Trophoblast cell (in vitro differentiated cells and primary cell): ENCODE data around the gene MAP3K20.
"Not testable (repeated sequence)": the region's sequence is repeated elsewhere in the genome, so short reads cannot be mapped to it uniquely, and the experiment has no call there.

Source experiments
- DNase-seq, 2 donors: peaks; one replicate each; pipeline ENCODE4 v3.0.0-alpha.2; 2016
- H2AFZ ChIP-seq: 2 replicates; pipeline ENCODE4 v1.6.1; 2013; ENCODE audit warnings: low read length, moderate library complexity, mild to moderate bottlenecking; ENCODE audit not compliant: insufficient read depth, poor library complexity
- H2AK5ac ChIP-seq: 2 replicates; pipeline ENCODE4 v1.6.1; 2013; ENCODE audit warnings: mild to moderate bottlenecking, low read length
- H2BK120ac ChIP-seq: 2 replicates; pipeline ENCODE4 v1.6.1; 2013; ENCODE audit warnings: low read length, mild to moderate bottlenecking, moderate library complexity; ENCODE audit not compliant: insufficient read depth, poor library complexity
- H2BK12ac ChIP-seq: 2 replicates; pipeline ENCODE4 v1.6.1; 2013; ENCODE audit warnings: mild to moderate bottlenecking, low read length, moderate library complexity
- H2BK5ac ChIP-seq: 2 replicates; pipeline ENCODE4 v1.6.1; 2013; ENCODE audit warnings: low read length, low read depth, moderate library complexity, mild to moderate bottlenecking; ENCODE audit not compliant: poor library complexity
- H3K14ac ChIP-seq: 2 replicates; pipeline ENCODE4 v1.6.1; 2013; ENCODE audit warnings: mild to moderate bottlenecking, low read length
- H3K18ac ChIP-seq: 2 replicates; pipeline ENCODE4 v1.6.1; 2013; ENCODE audit warnings: mild to moderate bottlenecking, low read length
- H3K23ac ChIP-seq: 2 replicates; pipeline ENCODE4 v1.6.1; 2013; ENCODE audit warnings: low read length
- H3K27ac ChIP-seq: 2 replicates; pipeline ENCODE4 v1.5.1; 2013; ENCODE audit warnings: low read depth, mild to moderate bottlenecking, inconsistent platforms, low read length, moderate library complexity
- H3K27me3 ChIP-seq: 2 replicates; pipeline ENCODE4 v1.6.1; 2013; ENCODE audit warnings: inconsistent platforms, mild to moderate bottlenecking, low read length, moderate library complexity; ENCODE audit not compliant: insufficient read depth
- H3K36me3 ChIP-seq, 2 experiments: 1 replicate in 1 of 2; 2 replicates in 1 of 2; pipeline ENCODE4 v1.6.1; 2013; ENCODE audit warnings: low read length in 2 of 2, mild to moderate bottlenecking in 2 of 2, moderate library complexity in 1 of 2; ENCODE audit not compliant: insufficient read depth in 2 of 2, control insufficient read depth in 1 of 2
- H3K4ac ChIP-seq: 2 replicates; pipeline ENCODE4 v1.6.1; 2013; ENCODE audit warnings: low read depth, mild to moderate bottlenecking, low read length, moderate library complexity
- H3K4me1 ChIP-seq, 2 experiments: 1 replicate in 1 of 2; 2 replicates in 1 of 2; pipeline ENCODE4 v1.6.1; 2013; ENCODE audit warnings: low read length in 2 of 2, mild to moderate bottlenecking in 2 of 2, moderate library complexity in 1 of 2; ENCODE audit not compliant: insufficient read depth in 2 of 2, control insufficient read depth in 1 of 2
- H3K4me2 ChIP-seq: 2 replicates; pipeline ENCODE4 v1.6.1; 2013; ENCODE audit warnings: inconsistent platforms, mild to moderate bottlenecking, low read length, moderate library complexity
- H3K4me3 ChIP-seq: 2 replicates; pipeline ENCODE4 v1.5.1; 2013; ENCODE audit warnings: mild to moderate bottlenecking, low read depth, low read length, inconsistent platforms
- H3K79me1 ChIP-seq: one replicate; pipeline ENCODE4 v1.6.1; 2013; ENCODE audit warnings: low read length
- H3K79me2 ChIP-seq: 2 replicates; pipeline ENCODE4 v1.6.1; 2013; ENCODE audit warnings: low read length, mild to moderate bottlenecking; ENCODE audit not compliant: control insufficient read depth, insufficient read depth, poor library complexity
- H3K9ac ChIP-seq: 2 replicates; pipeline ENCODE4 v1.6.1; 2013; ENCODE audit warnings: mild to moderate bottlenecking, low read length
- H3K9me3 ChIP-seq: 2 replicates; pipeline ENCODE4 v1.6.1; 2013; ENCODE audit warnings: low read depth, mild to moderate bottlenecking, control low read depth, inconsistent platforms, low read length; ENCODE audit not compliant: insufficient read depth
- H4K12ac ChIP-seq: 2 replicates; pipeline ENCODE4 v1.6.1; 2013; ENCODE audit warnings: low read depth, mild to moderate bottlenecking, low read length, moderate library complexity
- H4K8ac ChIP-seq: 2 replicates; pipeline ENCODE4 v1.6.1; 2013; ENCODE audit warnings: low read depth, mild to moderate bottlenecking, low read length, moderate library complexity
- H4K91ac ChIP-seq: one replicate; pipeline ENCODE4 v1.6.1; 2013; ENCODE audit warnings: low read depth, mild to moderate bottlenecking, low read length, moderate library complexity
- WGBS: extraction: QIAGEN DNeasy Blood & Tissue Kit; methylation state at CpG from one replicate; pipeline ENCODE4 v1.1.7; 2013; ENCODE audit warnings: missing lambda C conversion rate; ENCODE audit not compliant: insufficient read length, insufficient coverage; ENCODE audit errors: extremely low coverage; 5-methylcytosine and 5-hydroxymethylcytosine counted together

Gene MAP3K20

DNA sequence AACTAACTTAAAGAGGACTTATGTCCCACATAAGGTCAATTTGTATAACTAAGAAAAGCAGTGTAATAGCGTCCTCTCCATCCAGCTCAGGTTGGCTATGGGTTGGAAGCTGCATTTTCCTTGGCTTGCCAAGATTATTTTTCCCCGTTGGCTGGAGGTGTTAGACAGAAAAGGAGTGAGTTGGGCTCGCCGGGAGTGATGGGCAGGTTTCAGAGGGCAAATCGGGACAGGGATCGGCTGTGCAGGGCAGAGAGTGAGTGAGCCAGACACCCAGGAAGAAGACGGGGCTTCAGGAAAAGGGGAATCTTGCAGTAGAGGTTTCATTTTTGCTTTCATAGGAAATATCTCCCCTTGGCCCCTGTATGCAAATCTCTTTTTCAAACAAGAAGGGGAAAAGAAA, 41.5 kb upstream of the MAP3K20 start:
- Histone ChIP-seq H3K14ac (no peak overlapping the region), H2BK5ac (no peak overlapping the region), H2BK120ac (no peak overlapping the region), H3K4me1 (no peaks in the 10 kb centered on the region), H3K9me3 (no peaks in the 10 kb centered on the region), H3K9ac (no peak overlapping the region), H4K91ac (no peak overlapping the region), H3K27ac (no peak overlapping the region), H4K8ac (no peak overlapping the region), H3K4ac (no peak overlapping the region), H3K18ac (no peak overlapping the region), H3K36me3 (no peaks in the 10 kb centered on the region), H4K12ac (no peak overlapping the region), H3K79me2 (no peaks in the 10 kb centered on the region), H3K79me1 (no peaks in the 10 kb centered on the region), H3K27me3 (no peaks in the 10 kb centered on the region), H3K4me2 (no peak overlapping the region), H2BK12ac (no peak overlapping the region), H2AK5ac (no peak overlapping the region), H2AFZ (no peak overlapping the region), H3K23ac (no peak overlapping the region), H3K4me3 (no peak overlapping the region)
- WGBS, result no CpG with 5 or more reads among the region's 7 CpGs
- no peak for DNase-seq

DNA sequence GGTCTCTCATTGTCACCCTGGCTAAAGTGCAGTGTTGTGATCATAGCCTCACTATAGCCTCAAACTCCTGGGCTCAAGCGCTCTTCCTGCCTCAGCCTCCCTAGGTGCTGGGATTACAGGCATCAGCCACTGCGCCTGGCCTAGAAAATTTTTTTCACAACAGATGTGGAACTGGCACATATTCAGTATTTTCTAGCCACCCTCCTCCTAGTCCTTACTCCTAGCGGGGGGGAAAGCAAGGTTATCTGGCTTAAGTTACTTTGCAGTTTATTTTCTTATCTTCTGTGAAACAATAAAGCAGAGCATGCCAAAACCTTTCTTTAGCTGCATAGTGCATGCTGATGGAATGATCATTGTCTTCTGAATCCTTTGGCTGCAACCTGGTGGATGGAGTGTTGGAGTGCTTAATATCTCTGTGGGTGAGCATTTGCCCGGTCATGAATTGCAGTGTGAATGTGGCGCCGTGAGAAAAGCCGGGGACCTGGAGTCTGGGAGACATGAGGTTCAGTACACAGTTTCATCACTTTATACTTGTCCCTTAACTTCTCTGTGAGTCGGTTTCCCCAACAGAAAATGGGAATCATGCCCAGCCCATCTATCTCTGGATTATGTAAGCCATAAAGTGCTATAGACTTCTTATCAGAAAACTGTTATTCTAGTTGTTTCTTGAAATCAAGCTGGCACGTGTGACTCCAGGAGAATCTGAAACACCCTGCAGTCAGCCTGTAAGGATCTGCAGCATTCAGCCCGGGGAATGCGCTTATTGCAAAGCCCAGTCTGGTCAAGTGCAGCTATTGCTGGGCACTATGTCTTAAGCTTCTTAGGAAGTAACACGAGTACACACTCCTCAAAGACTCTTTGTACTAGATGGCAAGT, 38.2 kb upstream of the MAP3K20 start:
- no peak overlapping the region for H2BK120ac ChIP-seq
- no peaks in the 10 kb centered on the region for H3K79me2 ChIP-seq
- WGBS, result no CpG with 5 or more reads among the region's 12 CpGs
- H3K4ac ChIP-seq, result no peak overlapping the region
- no peaks in the 10 kb centered on the region for H3K9me3 ChIP-seq
- no peak overlapping the region for H2AFZ ChIP-seq
- H3K27me3 ChIP-seq, result no peaks in the 10 kb centered on the region
- H2AK5ac ChIP-seq, result no peak overlapping the region
- H3K18ac ChIP-seq, result no peak overlapping the region
- H3K14ac ChIP-seq, result no peak overlapping the region
- H3K9ac ChIP-seq, result no peak overlapping the region
- H3K36me3 ChIP-seq, result no peaks in the 10 kb centered on the region
- no peak overlapping the region for H4K8ac ChIP-seq
- no peak overlapping the region for H3K23ac ChIP-seq
- H4K91ac ChIP-seq, result no peak overlapping the region
- no peak overlapping the region for H2BK12ac ChIP-seq
- H3K27ac ChIP-seq, result no peak overlapping the region
- no peak for DNase-seq
- no peaks in the 10 kb centered on the region for H3K79me1 ChIP-seq
- H2BK5ac ChIP-seq, result no peak overlapping the region
- no peak overlapping the region for H3K4me3 ChIP-seq
- H3K4me1 ChIP-seq, result peaks cover 0 to 4% of the 10 kb centered on the region in 2 experiments
- H3K4me2 ChIP-seq, result no peak overlapping the region
- H4K12ac ChIP-seq, result no peak overlapping the region

DNA sequence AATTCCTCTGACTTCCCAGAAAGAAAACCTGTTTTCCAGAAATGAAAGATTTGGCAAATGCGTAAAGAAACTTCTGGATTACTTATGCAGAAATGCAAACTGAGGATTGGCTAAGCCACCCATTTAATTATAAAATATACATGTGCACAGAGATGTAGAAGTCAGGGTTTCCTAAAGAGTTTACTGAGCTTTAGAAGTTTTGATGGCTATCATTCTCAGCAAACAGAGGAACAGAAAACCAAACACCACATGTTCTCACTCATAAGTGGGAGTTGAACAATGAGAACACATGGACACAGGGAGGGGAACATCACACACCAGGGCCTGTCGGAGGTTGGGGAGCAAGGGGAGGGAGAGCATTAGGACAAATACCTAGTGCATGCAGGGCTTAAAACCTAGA, 37.4 kb upstream of the MAP3K20 start:
- no CpG with 5 or more reads among the region's 2 CpGs for WGBS
- H3K79me1 ChIP-seq, H2BK5ac ChIP-seq, H3K27me3 ChIP-seq, H3K36me3 ChIP-seq, H3K4me1 ChIP-seq, H3K27ac ChIP-seq, H4K91ac ChIP-seq, H2AFZ ChIP-seq, H3K9me3 ChIP-seq, H3K9ac ChIP-seq, H3K4me2 ChIP-seq, H3K79me2 ChIP-seq, H2BK12ac ChIP-seq, H3K23ac ChIP-seq, DNase-seq, H3K14ac ChIP-seq, H3K18ac ChIP-seq, H4K12ac ChIP-seq, H3K4ac ChIP-seq, H2AK5ac ChIP-seq, H4K8ac ChIP-seq, H2BK120ac ChIP-seq, H3K4me3 ChIP-seq: not testable (repeated sequence)

GRCh38 chr2:173040729-173041128, 34.9 kb upstream of the MAP3K20 start:
- no peak overlapping the region for H3K9ac ChIP-seq
- no peaks in the 10 kb centered on the region for H3K27me3 ChIP-seq
- H2BK120ac ChIP-seq, result no peak overlapping the region
- H2AFZ ChIP-seq, result no peak overlapping the region
- H3K4me1 ChIP-seq, result peaks cover 5 to 10% of the 10 kb centered on the region in 2 experiments
- H3K79me2 ChIP-seq, result no peaks in the 10 kb centered on the region
- H3K4me2 ChIP-seq, result no peak overlapping the region
- H3K4me3 ChIP-seq, result no peak overlapping the region
- no peak overlapping the region for H3K14ac ChIP-seq
- H3K79me1 ChIP-seq, result no peaks in the 10 kb centered on the region
- no peak overlapping the region for H3K4ac ChIP-seq
- no peaks in the 10 kb centered on the region for H3K9me3 ChIP-seq
- no peak overlapping the region for H2BK12ac ChIP-seq
- DNase-seq, result no peak
- H4K91ac ChIP-seq, result no peak overlapping the region
- H3K18ac ChIP-seq, result no peak overlapping the region
- no peak overlapping the region for H2AK5ac ChIP-seq
- H3K27ac ChIP-seq, result no peak overlapping the region
- H3K23ac ChIP-seq, result no peak overlapping the region
- H3K36me3 ChIP-seq, result no peaks in the 10 kb centered on the region
- no peak overlapping the region for H2BK5ac ChIP-seq
- no peak overlapping the region for H4K8ac ChIP-seq
- H4K12ac ChIP-seq, result no peak overlapping the region
